IMR-90 (cell line): ENCODE data around the gene HHIP.

Experiments used
- CTCF ChIP-seq: conservative IDR thresholded peaks from 2 replicates; pipeline ENCODE4 v1.5.1; 2012; ENCODE audit warnings: mild to moderate bottlenecking, low read depth, low read length, improper control_type of control experiment
- NFE2L2 ChIP-seq: fragments of 150-350 bp; IDR thresholded peaks from 2 replicates; pipeline ENCODE4 v1.6.1; 2016; ENCODE audit warnings: low read depth, mild to moderate bottlenecking, low read length
- POLR2A ChIP-seq: IDR thresholded peaks from 2 replicates; pipeline ENCODE4 v1.6.1; 2012; ENCODE audit warnings: mild to moderate bottlenecking, low read depth, low read length

GRCh38 chr4:144645102-144645630 is 790 bp upstream of the HHIP start:
- no peak for TF ChIP-seq CTCF
- TF ChIP-seq POLR2A, result no peak
- no peak for TF ChIP-seq NFE2L2
